Epithelial cell of proximal tubule (primary cell): Measurements from ENCODE around the gene AEBP1. TPM values are rescaled to one million over a fixed set of nuclear protein-coding genes. Genes with fewer than 3 reads are reported as not detected.

Experiments used
- DNase-seq: peaks from one replicate; pipeline ENCODE4 v3.0.0-alpha.2; 2011; ENCODE audit warnings: low read depth
- H3K4me3 ChIP-seq: 2 replicates; pipeline ENCODE4 v1.5.1; 2011; ENCODE audit warnings: low read depth, mild to moderate bottlenecking, low read length
- total RNA-seq: library from RNA; depleted of rRNA; stranded (reverse); fragments of >200 nt; gene quantifications from 2 replicates; pipeline ENCODE4 v1.2.3, GENCODE V29; 2015
- TF ChIP-seq, protein P1 (sequence below): conservative IDR thresholded peaks from 2 replicates; pipeline ENCODE4 v1.5.1; 2012; ENCODE audit warnings: low read depth, mild to moderate bottlenecking, low read length

AEBP1 gene
- total RNA-seq, 1 donor from 2014 or later, result 78.4 TPM

GRCh38 chr7:44149571-44150465 lies 45.7 kb downstream of the AEBP1 start:
- TF ChIP-seq, protein P1, sequence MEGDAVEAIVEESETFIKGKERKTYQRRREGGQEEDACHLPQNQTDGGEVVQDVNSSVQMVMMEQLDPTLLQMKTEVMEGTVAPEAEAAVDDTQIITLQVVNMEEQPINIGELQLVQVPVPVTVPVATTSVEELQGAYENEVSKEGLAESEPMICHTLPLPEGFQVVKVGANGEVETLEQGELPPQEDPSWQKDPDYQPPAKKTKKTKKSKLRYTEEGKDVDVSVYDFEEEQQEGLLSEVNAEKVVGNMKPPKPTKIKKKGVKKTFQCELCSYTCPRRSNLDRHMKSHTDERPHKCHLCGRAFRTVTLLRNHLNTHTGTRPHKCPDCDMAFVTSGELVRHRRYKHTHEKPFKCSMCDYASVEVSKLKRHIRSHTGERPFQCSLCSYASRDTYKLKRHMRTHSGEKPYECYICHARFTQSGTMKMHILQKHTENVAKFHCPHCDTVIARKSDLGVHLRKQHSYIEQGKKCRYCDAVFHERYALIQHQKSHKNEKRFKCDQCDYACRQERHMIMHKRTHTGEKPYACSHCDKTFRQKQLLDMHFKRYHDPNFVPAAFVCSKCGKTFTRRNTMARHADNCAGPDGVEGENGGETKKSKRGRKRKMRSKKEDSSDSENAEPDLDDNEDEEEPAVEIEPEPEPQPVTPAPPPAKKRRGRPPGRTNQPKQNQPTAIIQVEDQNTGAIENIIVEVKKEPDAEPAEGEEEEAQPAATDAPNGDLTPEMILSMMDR, result no peak
- no peak for DNase-seq
- H3K4me3 ChIP-seq, result no peak overlapping the region

GRCh38 chr7:44150466-44150832 lies 46.3 kb downstream of the AEBP1 start:
- TF ChIP-seq, protein P1, result no peak
- DNase-seq, result no peak
- no peak overlapping the region for H3K4me3 ChIP-seq

DNA sequence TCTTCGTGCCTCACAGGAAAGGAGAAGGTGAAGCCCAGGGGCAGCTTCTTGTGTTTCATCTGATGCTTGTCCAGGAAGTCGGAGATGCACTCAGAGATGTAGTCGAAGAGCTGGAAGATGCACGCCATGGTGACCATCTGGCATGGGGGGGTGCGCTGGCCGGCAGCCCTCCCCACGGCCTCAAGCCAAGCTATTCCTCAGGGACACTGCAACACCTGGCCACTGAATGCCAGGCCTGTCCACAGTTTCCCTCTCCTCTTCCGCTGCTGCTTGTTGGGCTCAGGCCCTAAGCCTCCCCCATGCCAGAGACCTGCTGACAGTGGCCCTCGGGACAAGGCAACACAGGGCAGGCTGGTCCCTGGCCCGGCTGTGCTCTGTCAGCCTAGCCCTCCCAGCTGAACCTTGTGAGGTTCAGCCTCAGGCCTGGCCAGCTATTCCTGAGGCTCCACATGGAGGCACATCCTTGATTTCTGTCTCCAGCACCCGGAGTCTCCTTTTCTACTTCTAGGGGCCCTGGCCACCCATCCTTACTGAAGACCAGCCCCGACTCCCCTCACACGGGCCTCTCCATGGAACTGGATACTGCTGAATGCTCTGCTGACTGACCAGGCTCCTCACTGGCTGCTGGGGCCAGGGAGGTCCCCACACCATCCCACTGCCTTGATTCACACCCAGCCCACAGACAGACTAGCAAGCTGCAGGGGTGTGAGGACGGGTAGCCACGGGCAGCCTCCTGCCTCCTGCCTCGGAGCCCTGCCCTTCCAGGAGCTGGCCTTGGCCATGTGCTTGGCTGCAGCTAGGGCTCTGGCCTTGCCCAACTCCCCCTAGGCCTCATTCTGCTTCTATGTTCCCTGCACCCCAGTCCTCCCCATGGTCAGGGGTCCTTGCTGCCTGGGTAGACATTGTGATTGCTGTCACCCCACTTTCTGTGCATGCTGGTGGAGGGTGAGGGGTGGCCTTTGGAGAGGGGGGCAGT lies 47.1 kb downstream of the AEBP1 start:
- TF ChIP-seq, protein P1, result no peak
- DNase-seq, result no peak
- no peak overlapping the region for H3K4me3 ChIP-seq

DNA sequence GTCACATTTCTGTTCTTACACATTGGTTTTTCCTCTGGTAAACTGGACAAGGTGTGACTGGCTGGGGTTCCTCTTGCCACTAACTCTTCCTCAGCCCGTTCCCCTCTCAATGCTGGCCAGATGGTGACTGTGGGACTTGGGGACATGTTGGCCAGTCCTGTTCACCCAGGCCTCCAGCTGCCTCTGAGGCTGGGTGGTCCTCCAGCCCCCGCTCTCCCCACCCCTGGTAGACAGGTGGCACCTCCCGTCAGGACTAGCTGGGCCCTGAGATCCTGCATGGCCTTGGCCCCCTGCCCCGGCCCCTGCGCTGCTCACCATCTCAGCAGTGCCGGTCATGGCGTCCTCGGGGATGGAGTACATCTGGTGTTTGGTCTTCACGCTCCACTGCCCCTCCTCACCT lies 47.8 kb downstream of the AEBP1 start:
- DNase-seq, result no peak
- TF ChIP-seq, protein P1, result no peak
- no peak overlapping the region for H3K4me3 ChIP-seq

- no peak overlapping the region for H3K4me3 ChIP-seq
- DNase-seq, result no peak
- TF ChIP-seq, protein P1, result no peak
These were observed 49.1 kb downstream of the AEBP1 start for GRCh38 chr7:44152971-44153947.

DNA sequence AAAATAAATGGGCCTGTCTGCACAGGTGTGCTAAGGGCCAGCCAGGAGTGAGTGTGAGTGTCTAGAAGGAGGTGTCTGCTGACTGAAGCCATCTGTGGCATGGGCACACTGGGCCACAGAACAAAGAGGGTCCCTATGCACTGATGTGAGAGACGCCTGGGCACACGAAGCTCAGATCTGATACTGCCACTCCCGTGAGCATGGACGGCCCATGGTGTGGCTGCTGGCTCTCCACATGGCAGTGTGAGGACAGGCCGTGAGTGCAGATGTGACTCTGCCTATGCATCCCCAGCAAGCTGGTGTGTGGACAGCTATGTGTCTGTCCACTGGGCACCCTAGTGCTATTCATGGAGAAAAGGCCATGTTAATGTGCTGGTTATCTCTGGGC lies 49.8 kb downstream of the AEBP1 start:
- no peak for DNase-seq
- TF ChIP-seq, protein P1, result no peak
- H3K4me3 ChIP-seq, result no peak overlapping the region
